ENCODE data around the gene SRC.

The SRC gene

DNA sequence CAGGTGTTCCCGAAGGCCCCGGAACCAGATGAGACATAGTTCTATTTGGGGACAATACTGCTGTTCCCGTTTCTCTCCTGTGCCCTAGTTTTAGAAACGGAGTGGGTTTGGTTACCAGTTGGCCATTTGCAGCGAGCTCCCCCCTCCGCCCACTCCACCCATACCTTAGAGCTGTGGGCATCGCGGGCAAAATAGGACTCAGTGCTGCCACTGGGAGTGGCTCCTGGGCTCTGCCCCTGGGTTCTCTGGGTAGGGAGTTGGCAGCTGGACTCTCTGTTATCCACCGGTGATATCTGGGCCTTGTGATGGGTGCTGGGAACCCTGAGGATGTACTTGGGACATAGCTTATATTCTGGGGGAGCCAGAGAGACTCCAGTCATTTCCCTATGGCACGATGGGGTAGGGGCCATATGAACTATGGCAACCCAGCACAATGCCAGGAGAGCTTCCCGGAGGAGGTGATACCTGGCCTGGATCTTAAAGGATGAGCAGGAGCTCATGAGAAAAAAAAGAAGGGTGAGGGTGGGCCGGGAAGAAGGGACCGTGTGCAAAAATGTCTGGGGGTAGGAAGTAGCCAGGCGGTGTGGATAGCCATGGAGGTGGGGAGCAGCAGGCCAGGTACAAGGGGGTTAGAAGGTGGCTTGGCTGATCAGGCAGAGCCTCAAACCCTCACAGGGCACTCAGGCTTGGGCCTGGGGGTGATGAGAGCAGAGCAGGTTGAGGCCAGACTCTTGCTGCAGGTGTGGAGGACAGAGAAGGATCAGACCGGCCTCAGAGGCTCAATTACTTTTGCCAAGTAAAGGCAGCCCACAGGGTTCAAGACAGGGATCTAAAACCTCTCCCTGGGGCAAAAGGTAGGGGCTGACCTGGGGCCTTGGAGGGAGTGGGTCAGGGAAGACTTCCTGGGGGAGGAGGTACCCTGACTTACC lies 9.6 kb downstream of the SRC start:
- peaks cover 23 to 24% of the 10 kb centered on the region in 2 experiments for H3K4me1 ChIP-seq (ENCODE audit: control insufficient read depth in 1 of 2, insufficient read depth in 1 of 2, low read depth in 1 of 2, low read length in 1 of 2)

DNA sequence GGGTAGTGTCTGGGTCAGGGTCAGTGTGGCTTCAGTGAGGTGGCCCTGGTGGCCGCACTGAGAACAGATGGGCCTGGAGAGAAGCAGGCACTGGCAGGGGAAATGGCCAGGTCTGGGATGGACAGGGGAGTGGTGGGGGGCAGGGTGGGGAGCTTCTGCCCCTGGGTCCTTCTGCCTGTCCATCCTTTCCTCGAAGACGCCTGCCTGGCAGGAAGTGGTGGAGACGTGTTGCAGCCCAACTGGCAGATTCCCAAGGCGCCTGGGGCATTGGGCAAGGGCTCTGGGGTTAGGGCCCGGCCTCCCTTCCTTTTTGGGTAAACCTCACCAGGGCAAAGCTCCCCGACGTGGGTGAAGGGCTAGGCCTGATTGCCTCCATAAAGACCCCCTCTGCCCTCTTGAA lies 10.4 kb downstream of the SRC start:
- TF ChIP-seq, protein P1, sequence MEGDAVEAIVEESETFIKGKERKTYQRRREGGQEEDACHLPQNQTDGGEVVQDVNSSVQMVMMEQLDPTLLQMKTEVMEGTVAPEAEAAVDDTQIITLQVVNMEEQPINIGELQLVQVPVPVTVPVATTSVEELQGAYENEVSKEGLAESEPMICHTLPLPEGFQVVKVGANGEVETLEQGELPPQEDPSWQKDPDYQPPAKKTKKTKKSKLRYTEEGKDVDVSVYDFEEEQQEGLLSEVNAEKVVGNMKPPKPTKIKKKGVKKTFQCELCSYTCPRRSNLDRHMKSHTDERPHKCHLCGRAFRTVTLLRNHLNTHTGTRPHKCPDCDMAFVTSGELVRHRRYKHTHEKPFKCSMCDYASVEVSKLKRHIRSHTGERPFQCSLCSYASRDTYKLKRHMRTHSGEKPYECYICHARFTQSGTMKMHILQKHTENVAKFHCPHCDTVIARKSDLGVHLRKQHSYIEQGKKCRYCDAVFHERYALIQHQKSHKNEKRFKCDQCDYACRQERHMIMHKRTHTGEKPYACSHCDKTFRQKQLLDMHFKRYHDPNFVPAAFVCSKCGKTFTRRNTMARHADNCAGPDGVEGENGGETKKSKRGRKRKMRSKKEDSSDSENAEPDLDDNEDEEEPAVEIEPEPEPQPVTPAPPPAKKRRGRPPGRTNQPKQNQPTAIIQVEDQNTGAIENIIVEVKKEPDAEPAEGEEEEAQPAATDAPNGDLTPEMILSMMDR (IDR thresholded peaks at IDR 0.05) = no peak
- H3K36me3 ChIP-seq = no peaks in the 10 kb centered on the region
- H3K27me3 ChIP-seq = peaks cover 35% of the 10 kb centered on the region
- H3K9me3 ChIP-seq = no peaks in the 10 kb centered on the region
- peak overlapping the region; percentile 68 for H3K27ac ChIP-seq
- H3K4me1 ChIP-seq (ENCODE audit: control insufficient read depth in 1 of 2, insufficient read depth in 1 of 2, low read depth in 1 of 2, low read length in 1 of 2) = peaks cover 23 to 24% of the 10 kb centered on the region in 2 experiments
- peak overlapping the region in 1 of 2 experiments; percentile 4 for H3K4me3 ChIP-seq (ENCODE audit: low read depth in 1 of 2, low read length in 1 of 2)

More for the DNA sequence above, 9.6 kb downstream of the SRC start:
- no peaks in the 10 kb centered on the region for H3K36me3 ChIP-seq
- peaks cover 42% of the 10 kb centered on the region for H3K27me3 ChIP-seq
- H3K9me3 ChIP-seq = no peaks in the 10 kb centered on the region
- TF ChIP-seq, protein P1 (IDR thresholded peaks at IDR 0.05) = no peak
- H3K4me3 ChIP-seq (ENCODE audit: low read depth in 1 of 2, low read length in 1 of 2) = no peak overlapping the region
- H3K27ac ChIP-seq = no peak overlapping the region

GRCh38 chr20:37356961-37357371 lies 11.0 kb downstream of the SRC start:
- Histone ChIP-seq H3K27me3 (peaks cover 35% of the 10 kb centered on the region), H3K4me3 (ENCODE audit: low read depth in 1 of 2, low read length in 1 of 2) (peak overlapping the region in 1 of 2 experiments; percentile 5), H3K36me3 (no peaks in the 10 kb centered on the region), H3K27ac (peak overlapping the region; percentile 68), H3K4me1 (ENCODE audit: control insufficient read depth in 1 of 2, insufficient read depth in 1 of 2, low read depth in 1 of 2, low read length in 1 of 2) (peaks cover 23 to 24% of the 10 kb centered on the region in 2 experiments), H3K9me3 (no peaks in the 10 kb centered on the region)
- TF ChIP-seq, protein P1 (IDR thresholded peaks at IDR 0.05) = no peak

- Histone ChIP-seq H3K4me3 (ENCODE audit: low read depth in 1 of 2, low read length in 1 of 2) (peak overlapping the region in 1 of 2 experiments; percentile 5), H3K27ac (peak overlapping the region; percentile 68), H3K9me3 (no peaks in the 10 kb centered on the region), H3K4me1 (ENCODE audit: control insufficient read depth in 1 of 2, insufficient read depth in 1 of 2, low read depth in 1 of 2, low read length in 1 of 2) (peaks cover 23 to 24% of the 10 kb centered on the region in 2 experiments), H3K27me3 (peaks cover 32% of the 10 kb centered on the region), H3K36me3 (no peaks in the 10 kb centered on the region)
- TF ChIP-seq, protein P1 (IDR thresholded peaks at IDR 0.05) = no peak
Measured at GRCh38 chr20:37357481-37358365, 11.8 kb downstream of the SRC start.

DNA sequence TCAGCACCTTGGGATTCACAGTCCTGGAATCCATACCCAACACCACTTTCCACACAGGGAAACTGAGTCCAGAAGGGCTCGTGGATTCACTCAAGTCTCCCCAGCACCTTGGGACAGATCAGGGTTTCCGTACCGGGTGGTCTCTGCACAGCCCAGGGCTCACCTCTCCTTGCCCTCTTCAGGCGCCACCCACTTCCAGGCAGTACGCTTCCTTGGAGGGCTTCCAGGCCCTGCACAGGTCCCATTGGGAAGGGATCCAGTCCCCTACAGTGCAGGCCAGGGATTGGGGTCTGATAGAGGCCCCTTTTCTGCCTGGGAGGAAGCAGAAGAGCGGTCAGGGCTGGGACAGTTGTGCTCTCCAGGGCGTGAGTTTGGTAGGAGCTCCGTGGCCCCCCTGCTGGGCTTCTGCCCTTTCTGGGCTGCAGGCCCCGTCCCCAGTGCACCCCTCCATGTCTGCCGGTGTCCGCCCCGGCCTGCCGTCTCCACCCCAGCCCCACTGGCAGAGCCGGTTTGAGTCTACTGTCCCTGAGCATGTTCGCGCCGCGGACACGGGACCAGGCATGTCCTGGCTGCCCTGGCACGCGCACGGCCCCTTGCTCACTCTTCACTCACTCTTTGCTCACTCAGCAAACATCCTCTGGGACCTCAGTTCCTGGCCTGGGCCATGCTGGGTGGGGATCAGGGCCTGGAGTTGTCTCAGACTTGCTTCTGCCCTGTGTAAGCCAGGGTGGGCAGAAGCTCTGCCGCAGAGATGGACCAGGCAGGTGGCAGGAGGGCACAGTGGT lies 12.6 kb downstream of the SRC start:
- H3K27ac ChIP-seq = no peak overlapping the region
- H3K4me3 ChIP-seq (ENCODE audit: low read depth in 1 of 2, low read length in 1 of 2) = no peak overlapping the region
- TF ChIP-seq, protein P1 (IDR thresholded peaks at IDR 0.05) = no peak
- H3K9me3 ChIP-seq = no peaks in the 10 kb centered on the region
- peaks cover 31% of the 10 kb centered on the region for H3K27me3 ChIP-seq
- no peaks in the 10 kb centered on the region for H3K36me3 ChIP-seq
- peaks cover 23 to 24% of the 10 kb centered on the region in 2 experiments for H3K4me1 ChIP-seq (ENCODE audit: control insufficient read depth in 1 of 2, insufficient read depth in 1 of 2, low read depth in 1 of 2, low read length in 1 of 2)
